Peyer's patch (tissue), 4 donors: ENCODE results near the gene ZNF213.

Experiments used
- POLR2A ChIP-seq, 2 donors: fragments of 450-650 bp; IDR thresholded peaks; one replicate each; pipeline ENCODE4 v1.5.1; 2017; ENCODE audit warnings: antibody characterized with exemption in 2 of 2, mild to moderate bottlenecking in 2 of 2, moderate library complexity in 2 of 2
- TF ChIP-seq, protein P1 (sequence below), 6 experiments: fragments of 450-650 bp in 4 of 6; fragments of 200-600 bp in 2 of 6; sonication (generic) in 1 of 6; IDR thresholded peaks; one replicate each; pipeline ENCODE4 v1.5.1; 2017 to 2019; ENCODE audit warnings: antibody characterized with exemption in 6 of 6, mild to moderate bottlenecking in 3 of 6, moderate library complexity in 1 of 6

DNA sequence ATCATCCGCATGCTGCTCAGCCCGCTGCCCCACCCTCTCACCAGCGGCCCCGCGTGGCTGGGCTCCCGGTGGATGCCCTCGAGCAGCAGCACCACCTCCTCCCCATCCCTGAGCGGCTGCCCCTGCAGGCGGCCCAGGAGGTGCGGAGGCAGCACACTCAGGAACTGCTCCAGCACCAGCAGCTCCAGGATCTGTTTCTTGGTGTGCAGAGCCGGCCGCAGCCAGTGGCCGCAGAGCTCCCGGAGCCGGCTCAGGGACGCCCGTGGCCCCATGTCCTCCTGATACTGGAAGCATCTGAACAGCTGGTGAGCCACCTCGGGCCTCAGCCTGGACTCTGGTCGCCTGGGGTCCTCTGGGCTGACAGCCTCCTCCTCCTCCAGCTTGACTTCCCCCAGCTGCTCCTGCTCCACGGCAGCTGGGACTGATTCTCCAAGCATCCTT, 42.3 kb upstream of the ZNF213 start:
- TF ChIP-seq, protein P1, sequence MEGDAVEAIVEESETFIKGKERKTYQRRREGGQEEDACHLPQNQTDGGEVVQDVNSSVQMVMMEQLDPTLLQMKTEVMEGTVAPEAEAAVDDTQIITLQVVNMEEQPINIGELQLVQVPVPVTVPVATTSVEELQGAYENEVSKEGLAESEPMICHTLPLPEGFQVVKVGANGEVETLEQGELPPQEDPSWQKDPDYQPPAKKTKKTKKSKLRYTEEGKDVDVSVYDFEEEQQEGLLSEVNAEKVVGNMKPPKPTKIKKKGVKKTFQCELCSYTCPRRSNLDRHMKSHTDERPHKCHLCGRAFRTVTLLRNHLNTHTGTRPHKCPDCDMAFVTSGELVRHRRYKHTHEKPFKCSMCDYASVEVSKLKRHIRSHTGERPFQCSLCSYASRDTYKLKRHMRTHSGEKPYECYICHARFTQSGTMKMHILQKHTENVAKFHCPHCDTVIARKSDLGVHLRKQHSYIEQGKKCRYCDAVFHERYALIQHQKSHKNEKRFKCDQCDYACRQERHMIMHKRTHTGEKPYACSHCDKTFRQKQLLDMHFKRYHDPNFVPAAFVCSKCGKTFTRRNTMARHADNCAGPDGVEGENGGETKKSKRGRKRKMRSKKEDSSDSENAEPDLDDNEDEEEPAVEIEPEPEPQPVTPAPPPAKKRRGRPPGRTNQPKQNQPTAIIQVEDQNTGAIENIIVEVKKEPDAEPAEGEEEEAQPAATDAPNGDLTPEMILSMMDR (IDR thresholded peaks at IDR 0.05): no peak
- TF ChIP-seq POLR2A (IDR thresholded peaks at IDR 0.05): no peak
